WTC11 (cell line): Measurements from ENCODE around the gene RASGRP2. TPM values are rescaled to one million over a fixed set of nuclear protein-coding genes. Genes with fewer than 3 reads are reported as not detected.

ENCODE experiments used
- ATAC-seq: fragments of 200-7000 bp; cut with Tn5 transposase; 2 replicates; pipeline ENCODE4 v1.10.0; 2021; ENCODE audit warnings: mild to moderate bottlenecking, moderate library complexity
- CTCF ChIA-PET: fragments of 300-600 bp; sonication (Branson Sonifier 250); formaldehyde crosslinking; loops from one replicate; lab custom pipeline; 2021; ENCODE audit warnings: antibody characterized with exemption; lab: Charles Lee
- POLR2A ChIA-PET: fragments of 350-600 bp; sonication (Branson Sonifier 250); formaldehyde crosslinking; loops from one replicate; lab custom pipeline; 2021; ENCODE audit warnings: antibody characterized with exemption; lab: Charles Lee
- DNase-seq: peaks from one replicate; pipeline ENCODE4 v3.0.0; 2021; ENCODE audit warnings: low spot score
- H3K27ac Mint-ChIP-seq: 2 replicates; pipeline ENCODE4 v1.8.0; 2021; ENCODE audit warnings: mixed read lengths
- H3K27me3 Mint-ChIP-seq: 2 replicates; pipeline ENCODE4 v1.8.0; 2021; ENCODE audit warnings: low read depth, mild to moderate bottlenecking, moderate library complexity, mixed read lengths
- H3K36me3 Mint-ChIP-seq: 2 replicates; pipeline ENCODE4 v1.8.0; 2021; ENCODE audit warnings: mixed read lengths
- H3K4me1 Mint-ChIP-seq: 2 replicates; pipeline ENCODE4 v1.8.0; 2022; ENCODE audit warnings: mixed read lengths
- H3K4me3 Mint-ChIP-seq: 2 replicates; pipeline ENCODE4 v1.8.0; 2021; ENCODE audit warnings: mild to moderate bottlenecking, moderate library complexity, mixed read lengths
- H3K9me3 Mint-ChIP-seq: 2 replicates; pipeline ENCODE4 v1.8.0; 2021; ENCODE audit warnings: mixed read lengths
- AFF4 ChIP-seq: sonication (generic); formaldehyde crosslinking; IDR thresholded peaks from 2 replicates; pipeline ENCODE4 v1.8.1; 2023; ENCODE audit warnings: mild to moderate bottlenecking, missing genetic modification reagents, borderline replicate concordance
- ATF6 ChIP-seq: sonication (generic); formaldehyde crosslinking; IDR thresholded peaks from 2 replicates; pipeline ENCODE4 v1.8.1; 2023; ENCODE audit warnings: mild to moderate bottlenecking, missing genetic modification reagents
- ELF4 ChIP-seq: sonication (generic); formaldehyde crosslinking; IDR thresholded peaks from 2 replicates; pipeline ENCODE4 v1.8.1; 2022; ENCODE audit warnings: low read depth, mild to moderate bottlenecking, moderate library complexity, missing genetic modification reagents
- ESRRA ChIP-seq: sonication (generic); formaldehyde crosslinking; IDR thresholded peaks from 2 replicates; pipeline ENCODE4 v1.8.1; 2022; ENCODE audit warnings: mild to moderate bottlenecking, missing genetic modification reagents, borderline replicate concordance
- FOXK1 ChIP-seq: sonication (generic); formaldehyde crosslinking; IDR thresholded peaks from 2 replicates; pipeline ENCODE4 v1.8.0; 2022; ENCODE audit warnings: mild to moderate bottlenecking, moderate library complexity, missing genetic modification reagents
- FOXP4 ChIP-seq: sonication (generic); formaldehyde crosslinking; IDR thresholded peaks from 2 replicates; pipeline ENCODE4 v1.8.0; 2022; ENCODE audit warnings: mild to moderate bottlenecking, missing genetic modification reagents
- HMGA2 ChIP-seq: fragments of 250-450 bp; sonication (Bioruptor Pico); IDR thresholded peaks from 2 replicates; pipeline ENCODE4 v1.4.0; 2021; ENCODE audit warnings: mild to moderate bottlenecking, moderate library complexity
- IRF1 ChIP-seq: sonication (generic); formaldehyde crosslinking; IDR thresholded peaks from 2 replicates; pipeline ENCODE4 v1.8.0; 2023; ENCODE audit warnings: missing genetic modification reagents
- MYBL2 ChIP-seq: sonication (generic); formaldehyde crosslinking; IDR thresholded peaks from 2 replicates; pipeline ENCODE4 v1.8.1; 2023; ENCODE audit warnings: mild to moderate bottlenecking, moderate library complexity, missing genetic modification reagents
- NR2C2 ChIP-seq: sonication (generic); formaldehyde crosslinking; IDR thresholded peaks from 2 replicates; pipeline ENCODE4 v1.8.0; 2022; ENCODE audit warnings: mild to moderate bottlenecking, missing genetic modification reagents
- OVOL2 ChIP-seq: fragments of 250-450 bp; sonication (Bioruptor Pico); IDR thresholded peaks from 2 replicates; pipeline ENCODE4 v1.9.0; 2021; ENCODE audit warnings: mild to moderate bottlenecking, borderline replicate concordance
- STAT6 ChIP-seq: sonication (generic); formaldehyde crosslinking; conservative IDR thresholded peaks from 2 replicates; pipeline ENCODE4 v1.8.1; 2023; ENCODE audit warnings: mild to moderate bottlenecking, low read depth, missing genetic modification reagents, moderate library complexity
- TP53 ChIP-seq: sonication (generic); formaldehyde crosslinking; IDR thresholded peaks from 2 replicates; pipeline ENCODE4 v1.8.1; 2023; ENCODE audit warnings: mild to moderate bottlenecking, missing genetic modification reagents
- USF1 ChIP-seq: sonication (generic); formaldehyde crosslinking; IDR thresholded peaks from 2 replicates; pipeline ENCODE4 v1.8.0; 2022; ENCODE audit warnings: mild to moderate bottlenecking, missing genetic modification reagents
- ZMAT4 ChIP-seq: fragments of 250-450 bp; sonication (Bioruptor Pico); IDR thresholded peaks from 2 replicates; pipeline ENCODE4 v1.9.0; 2021; ENCODE audit warnings: mild to moderate bottlenecking
- ZNF138 ChIP-seq: sonication (generic); formaldehyde crosslinking; conservative IDR thresholded peaks from 2 replicates; pipeline ENCODE4 v1.8.1; 2022; ENCODE audit warnings: mild to moderate bottlenecking, moderate library complexity, missing genetic modification reagents
- ZNF263 ChIP-seq: sonication (generic); formaldehyde crosslinking; IDR thresholded peaks from 2 replicates; pipeline ENCODE4 v1.8.1; 2022; ENCODE audit warnings: low read depth, mild to moderate bottlenecking, moderate library complexity, missing genetic modification reagents
- ZNF416 ChIP-seq: fragments of 250-450 bp; sonication (Bioruptor Pico); IDR thresholded peaks from 2 replicates; pipeline ENCODE4 v1.9.0; 2021; ENCODE audit warnings: mild to moderate bottlenecking, inconsistent platforms
- total RNA-seq: library from RNA; stranded (reverse); gene quantifications from 3 replicates; pipeline ENCODE4 v1.2.3, GENCODE V29; 2021

The RASGRP2 gene
- total RNA-seq, 1 experiment from 2014 or later: 31.9 TPM

GRCh38 chr11:64791781-64792291, 47.9 kb upstream of the RASGRP2 start (continued):
- TF ChIP-seq FOXP4 (no peak), OVOL2 (CRISPR knock-in tag) (no peak), ZNF138 (CRISPR knock-in tag) (no peak)
- TF ChIP-seq, all 79 proteins: peak for 0

- TF ChIP-seq FOXP4 (no peak), TP53 (CRISPR knock-in tag) (no peak), ATF6 (CRISPR knock-in tag) (no peak), ELF4 (no peak), ZMAT4 (CRISPR knock-in tag) (no peak), ESRRA (CRISPR knock-in tag) (no peak), HMGA2 (CRISPR knock-in tag) (no peak), MYBL2 (no peak), IRF1 (no peak), ZNF416 (CRISPR knock-in tag) (no peak), NR2C2 (no peak), STAT6 (CRISPR knock-in tag) (no peak), ZNF263 (CRISPR knock-in tag) (no peak), FOXK1 (CRISPR knock-in tag) (no peak), ZNF138 (CRISPR knock-in tag) (no peak), AFF4 (no peak), USF1 (CRISPR knock-in tag) (no peak)
- Mint-ChIP-seq H3K36me3 (no peaks in the 10 kb centered on the region; the same call in 1 of the 2 replicates), H3K4me3 (no peak overlapping the region), H3K27ac (no peak overlapping the region), H3K9me3 (no peaks in the 10 kb centered on the region), H3K27me3 (no peaks in the 10 kb centered on the region), H3K4me1 (no peaks in the 10 kb centered on the region)
- DNase-seq (no peak), ATAC-seq (no peak)
- POLR2A ChIA-PET: no interaction called here
- CTCF ChIA-PET: no interaction called here
These were observed 46.5 kb upstream of the RASGRP2 start for GRCh38 chr11:64790205-64791095.
